OCI-LY3 (cell line): ENCODE data around the gene GRIK4.

Experiments
- H2AFZ ChIP-seq: fragments of 200-600, 300-600 bp; shearing (Covaris generic); 2 replicates; pipeline ENCODE4 v1.6.0; 2014; ENCODE audit warnings: antibody characterized with exemption, low read depth, low read length
- H3K27ac ChIP-seq: fragments of 200-600, 300-600 bp; sonication (generic); 2 replicates; pipeline ENCODE4 v1.5.1; 2014; ENCODE audit warnings: mild to moderate bottlenecking, low read length, moderate library complexity, mixed read lengths
- H3K27me3 ChIP-seq: fragments of 200-600, 300-600 bp; sonication (generic); 2 replicates; pipeline ENCODE4 v1.6.1; 2014; ENCODE audit warnings: low read depth, low read length, mixed read lengths
- H3K36me3 ChIP-seq: fragments of 200-600, 300-600 bp; sonication (generic); replicated peaks from 2 replicates; pipeline ENCODE3; 2014; ENCODE audit warnings: low read depth, low read length, mixed read lengths
- H3K4me1 ChIP-seq: fragments of 300-600, 200-600 bp; sonication (generic); 2 replicates; pipeline ENCODE4 v1.6.1; 2014; ENCODE audit warnings: low read length, mixed read lengths
- H3K4me2 ChIP-seq: fragments of 200-600, 300-600 bp; sonication (generic); 2 replicates; pipeline ENCODE4 v1.6.1; 2014; ENCODE audit warnings: low read length, mixed read lengths
- H3K4me3 ChIP-seq: fragments of 300-600, 200-600 bp; sonication (generic); 2 replicates; pipeline ENCODE4 v1.5.1; 2014; ENCODE audit warnings: antibody characterized with exemption, mild to moderate bottlenecking, low read length, moderate library complexity
- H3K79me2 ChIP-seq: fragments of 300-600, 200-600 bp; shearing (Covaris generic); 2 replicates; pipeline ENCODE4 v1.6.1; 2014; ENCODE audit warnings: mild to moderate bottlenecking, low read length, mixed read lengths
- H3K9ac ChIP-seq: fragments of 300-600, 200-600 bp; shearing (Covaris generic); 2 replicates; pipeline ENCODE4 v1.6.0; 2014; ENCODE audit warnings: mild to moderate bottlenecking, low read length, moderate library complexity
- H3K9me3 ChIP-seq: fragments of 200-600, 300-600 bp; shearing (Covaris generic); 2 replicates; pipeline ENCODE4 v1.6.1; 2014; ENCODE audit warnings: low read length, mixed read lengths; ENCODE audit not compliant: insufficient read depth
- H4K20me1 ChIP-seq: fragments of 200-600, 300-600 bp; sonication (generic); 2 replicates; pipeline ENCODE4 v1.6.1; 2016; ENCODE audit warnings: low read length, mixed read lengths; ENCODE audit not compliant: insufficient read depth
- CTCF ChIP-seq: fragments of 200-600, 300-600 bp; sonication (generic); IDR thresholded peaks from 2 replicates; pipeline ENCODE4 v1.5.1; 2014; ENCODE audit warnings: antibody characterized with exemption, low read length, low read depth
- EZH2phosphoT487 ChIP-seq: fragments of 200-600 bp; shearing (Covaris generic); IDR thresholded peaks from 2 replicates; pipeline ENCODE4 v1.6.1; 2018; ENCODE audit warnings: antibody characterized with exemption, mixed run types, low read depth

GRIK4 gene

GRCh38 chr11:120651396-120651795 lies 139.8 kb downstream of the GRIK4 start:
- no peaks in the 10 kb centered on the region for H3K79me2 ChIP-seq
- H3K4me1 ChIP-seq, result peaks cover 19% of the 10 kb centered on the region
- H3K4me3 ChIP-seq, result no peak overlapping the region
- no peak for TF ChIP-seq EZH2phosphoT487
- no peaks in the 10 kb centered on the region for H3K9me3 ChIP-seq
- no peak overlapping the region for H3K9ac ChIP-seq
- H3K36me3 ChIP-seq, result no peaks in the 10 kb centered on the region
- peaks cover 9% of the 10 kb centered on the region; the same call in 1 of the 2 replicates for H3K27me3 ChIP-seq
- H3K4me2 ChIP-seq, result no peak overlapping the region
- no peak overlapping the region for H3K27ac ChIP-seq
- no peaks in the 10 kb centered on the region for H4K20me1 ChIP-seq
- H2AFZ ChIP-seq, result no peak overlapping the region

GRCh38 chr11:120651836-120652235 lies 140.3 kb downstream of the GRIK4 start:
- no peak overlapping the region for H3K4me2 ChIP-seq
- no peaks in the 10 kb centered on the region for H4K20me1 ChIP-seq
- no peak overlapping the region for H3K27ac ChIP-seq
- H2AFZ ChIP-seq, result no peak overlapping the region
- H3K4me1 ChIP-seq, result peaks cover 22% of the 10 kb centered on the region
- H3K9me3 ChIP-seq, result no peaks in the 10 kb centered on the region
- TF ChIP-seq EZH2phosphoT487, result no peak
- H3K27me3 ChIP-seq, result peaks cover 9% of the 10 kb centered on the region; the same call in 1 of the 2 replicates
- H3K36me3 ChIP-seq, result no peaks in the 10 kb centered on the region
- no peak overlapping the region for H3K4me3 ChIP-seq
- H3K9ac ChIP-seq, result no peak overlapping the region
- H3K79me2 ChIP-seq, result no peaks in the 10 kb centered on the region

GRCh38 chr11:120652705-120653335 lies 141.3 kb downstream of the GRIK4 start:
- no peak overlapping the region for H3K27ac ChIP-seq
- TF ChIP-seq CTCF (no peak), EZH2phosphoT487 (no peak)
- no peaks in the 10 kb centered on the region for H3K36me3 ChIP-seq
- no peaks in the 10 kb centered on the region for H3K79me2 ChIP-seq
- H3K4me1 ChIP-seq, result peaks cover 32% of the 10 kb centered on the region
- H3K4me3 ChIP-seq, result no peak overlapping the region
- H3K4me2 ChIP-seq, result no peak overlapping the region
- no peak overlapping the region for H3K9ac ChIP-seq
- no peaks in the 10 kb centered on the region for H4K20me1 ChIP-seq
- no peak overlapping the region for H2AFZ ChIP-seq
- H3K27me3 ChIP-seq, result peaks cover 9% of the 10 kb centered on the region; the same call in 1 of the 2 replicates
- no peaks in the 10 kb centered on the region for H3K9me3 ChIP-seq

- no peak overlapping the region for H3K9ac ChIP-seq
- H3K27me3 ChIP-seq, result no peaks in the 10 kb centered on the region
- no peaks in the 10 kb centered on the region for H3K9me3 ChIP-seq
- peaks cover 53% of the 10 kb centered on the region for H3K4me1 ChIP-seq
- H2AFZ ChIP-seq, result no peak overlapping the region
- H3K27ac ChIP-seq, result no peak overlapping the region
- no peaks in the 10 kb centered on the region for H3K79me2 ChIP-seq
- no peak overlapping the region for H3K4me3 ChIP-seq
- TF ChIP-seq EZH2phosphoT487, result no peak
- TF ChIP-seq CTCF, result no peak
- H4K20me1 ChIP-seq, result no peaks in the 10 kb centered on the region
- H3K4me2 ChIP-seq, result peak overlapping the region; percentile 34
- no peaks in the 10 kb centered on the region for H3K36me3 ChIP-seq
Observed at GRCh38 chr11:120655589-120655988, 144.0 kb downstream of the GRIK4 start.

- H3K27ac ChIP-seq, result peak overlapping the region; percentile 60
- H2AFZ ChIP-seq, result no peak overlapping the region
- H3K36me3 ChIP-seq, result no peaks in the 10 kb centered on the region
- H3K27me3 ChIP-seq, result 0 out of 2 replicates have a peak, but pooled peaks cover 2% of the 10 kb centered on the region
- no peak overlapping the region for H3K9ac ChIP-seq
- peak overlapping the region; percentile 49; the same call in 1 of the 2 replicates for H3K4me3 ChIP-seq
- H3K9me3 ChIP-seq, result no peaks in the 10 kb centered on the region
- TF ChIP-seq EZH2phosphoT487 (no peak), CTCF (no peak)
- H3K4me2 ChIP-seq, result peak overlapping the region; percentile 73
- peaks cover 55% of the 10 kb centered on the region for H3K4me1 ChIP-seq
- H3K79me2 ChIP-seq, result no peaks in the 10 kb centered on the region
- no peaks in the 10 kb centered on the region for H4K20me1 ChIP-seq
Observed at GRCh38 chr11:120657306-120658070, 145.9 kb downstream of the GRIK4 start.
